IPS-15b (cell line): ENCODE measurements around the gene SEMA5A.

Source experiments
- H3K27me3 ChIP-seq: one replicate; pipeline ENCODE4 v1.6.1; 2013; ENCODE audit warnings: low read length; ENCODE audit not compliant: control insufficient read depth, insufficient read depth
- H3K36me3 ChIP-seq: one replicate; pipeline ENCODE4 v1.6.1; 2013; ENCODE audit warnings: low read length; ENCODE audit not compliant: control insufficient read depth, insufficient read depth
- H3K4me1 ChIP-seq: one replicate; pipeline ENCODE4 v1.6.1; 2013; ENCODE audit warnings: mild to moderate bottlenecking, low read length; ENCODE audit not compliant: control insufficient read depth, insufficient read depth
- H3K4me3 ChIP-seq: one replicate; pipeline ENCODE4 v1.5.1; 2013; ENCODE audit warnings: low read depth, low read length
- H3K9ac ChIP-seq: one replicate; pipeline ENCODE4 v1.6.1; 2013; ENCODE audit warnings: low read depth, mild to moderate bottlenecking, low read length
- H3K9me3 ChIP-seq: one replicate; pipeline ENCODE4 v1.6.1; 2013; ENCODE audit warnings: mild to moderate bottlenecking, low read length; ENCODE audit not compliant: control insufficient read depth, insufficient read depth

SEMA5A gene

GRCh38 chr5:9382522-9382921 is 163.4 kb downstream of the SEMA5A start:
- no peak overlapping the region for H3K9ac ChIP-seq
- H3K4me1 ChIP-seq = no peaks in the 10 kb centered on the region
- H3K9me3 ChIP-seq = no peaks in the 10 kb centered on the region
- H3K4me3 ChIP-seq = no peak overlapping the region
- H3K27me3 ChIP-seq = no peaks in the 10 kb centered on the region
- H3K36me3 ChIP-seq = no peaks in the 10 kb centered on the region

GRCh38 chr5:9381464-9381863 is 164.4 kb downstream of the SEMA5A start:
- Histone ChIP-seq H3K4me3 (no peak overlapping the region), H3K27me3 (no peaks in the 10 kb centered on the region), H3K9ac (no peak overlapping the region), H3K36me3 (no peaks in the 10 kb centered on the region), H3K4me1 (no peaks in the 10 kb centered on the region), H3K9me3 (no peaks in the 10 kb centered on the region)

- H3K9ac ChIP-seq = no peak overlapping the region
- H3K9me3 ChIP-seq = no peaks in the 10 kb centered on the region
- no peaks in the 10 kb centered on the region for H3K27me3 ChIP-seq
- H3K4me3 ChIP-seq = no peak overlapping the region
- no peaks in the 10 kb centered on the region for H3K4me1 ChIP-seq
- no peaks in the 10 kb centered on the region for H3K36me3 ChIP-seq
Observed at GRCh38 chr5:9380109-9380508, 165.8 kb downstream of the SEMA5A start.

DNA sequence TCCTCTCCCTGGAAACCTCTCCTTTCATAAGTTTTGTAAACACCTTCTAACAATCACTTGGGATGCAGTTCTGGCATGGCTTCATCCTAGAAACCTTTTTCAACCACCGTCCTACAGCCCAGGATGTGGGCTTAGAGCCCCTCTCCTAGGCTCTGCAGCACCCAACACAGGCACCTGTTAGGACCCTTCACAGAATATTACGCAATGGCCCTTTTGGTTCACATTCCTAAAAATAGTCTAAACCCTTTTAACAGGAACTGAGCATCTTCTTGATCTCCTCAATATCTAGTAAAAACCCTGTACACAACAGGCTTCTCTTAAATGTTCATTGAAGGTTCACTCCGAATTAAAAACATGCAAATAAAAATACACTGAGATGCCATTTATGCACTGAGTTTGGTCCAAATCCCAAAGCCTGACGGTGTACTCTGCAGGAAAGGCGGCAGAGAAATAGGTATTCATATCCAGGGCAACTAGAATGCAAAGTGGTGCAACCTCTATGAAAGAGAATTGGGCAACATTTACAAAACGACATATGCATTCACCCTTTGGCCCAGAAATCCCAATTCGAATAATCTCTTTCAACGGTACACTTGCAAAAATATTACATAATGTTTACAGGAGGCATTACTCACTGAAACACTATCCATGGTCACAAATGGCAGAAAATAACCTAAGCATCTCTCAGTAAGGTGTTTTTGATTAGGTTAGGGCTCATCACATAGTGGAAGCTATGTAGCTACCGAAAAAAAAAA is 169.3 kb downstream of the SEMA5A start:
- no peak overlapping the region for H3K4me3 ChIP-seq
- H3K4me1 ChIP-seq = no peaks in the 10 kb centered on the region
- H3K9ac ChIP-seq = no peak overlapping the region
- no peaks in the 10 kb centered on the region for H3K27me3 ChIP-seq
- H3K36me3 ChIP-seq = no peaks in the 10 kb centered on the region
- H3K9me3 ChIP-seq = no peaks in the 10 kb centered on the region

DNA sequence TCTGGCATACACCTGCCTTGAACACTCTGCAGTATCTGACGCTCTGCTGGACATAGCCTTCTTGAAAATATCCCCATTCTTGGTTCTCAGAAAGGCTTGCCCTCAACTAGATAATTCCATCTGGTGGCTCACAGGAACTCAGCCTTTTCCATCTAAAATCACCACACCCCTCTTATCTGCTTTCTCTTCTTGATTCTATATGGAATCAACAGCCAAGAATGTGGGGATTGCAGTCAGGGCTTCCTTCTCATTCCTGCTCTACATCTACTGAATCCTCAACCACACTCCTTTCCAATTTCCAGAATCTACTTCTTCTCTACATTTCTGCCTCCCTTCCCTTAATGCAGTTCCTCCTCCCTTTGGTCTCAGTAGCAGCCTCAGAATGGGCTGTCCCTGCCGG is 170.1 kb downstream of the SEMA5A start:
- Histone ChIP-seq H3K9ac (no peak overlapping the region), H3K27me3 (no peaks in the 10 kb centered on the region), H3K9me3 (no peaks in the 10 kb centered on the region), H3K4me1 (no peaks in the 10 kb centered on the region), H3K36me3 (no peaks in the 10 kb centered on the region), H3K4me3 (no peak overlapping the region)

- no peaks in the 10 kb centered on the region for H3K9me3 ChIP-seq
- no peak overlapping the region for H3K4me3 ChIP-seq
- H3K27me3 ChIP-seq = no peaks in the 10 kb centered on the region
- H3K9ac ChIP-seq = no peak overlapping the region
- no peaks in the 10 kb centered on the region for H3K36me3 ChIP-seq
- H3K4me1 ChIP-seq = no peaks in the 10 kb centered on the region
Observed at GRCh38 chr5:9374025-9374424, 171.8 kb downstream of the SEMA5A start.

- Histone ChIP-seq H3K36me3 (no peaks in the 10 kb centered on the region), H3K9me3 (no peaks in the 10 kb centered on the region), H3K27me3 (no peaks in the 10 kb centered on the region), H3K9ac (no peak overlapping the region), H3K4me3 (no peak overlapping the region), H3K4me1 (no peaks in the 10 kb centered on the region)
Observed at GRCh38 chr5:9373571-9373970, 172.3 kb downstream of the SEMA5A start.

GRCh38 chr5:9370256-9370655 is 175.6 kb downstream of the SEMA5A start:
- no peaks in the 10 kb centered on the region for H3K27me3 ChIP-seq
- peaks cover 4% of the 10 kb centered on the region for H3K4me1 ChIP-seq
- no peak overlapping the region for H3K4me3 ChIP-seq
- no peaks in the 10 kb centered on the region for H3K36me3 ChIP-seq
- no peak overlapping the region for H3K9ac ChIP-seq
- H3K9me3 ChIP-seq = no peaks in the 10 kb centered on the region

GRCh38 chr5:9365512-9365911 is 180.4 kb downstream of the SEMA5A start:
- Histone ChIP-seq H3K9ac (no peak overlapping the region), H3K36me3 (no peaks in the 10 kb centered on the region), H3K4me3 (no peak overlapping the region), H3K4me1 (peaks cover 4% of the 10 kb centered on the region), H3K27me3 (no peaks in the 10 kb centered on the region), H3K9me3 (no peaks in the 10 kb centered on the region)

GRCh38 chr5:9363449-9363848 is 182.4 kb downstream of the SEMA5A start:
- Histone ChIP-seq H3K27me3 (no peaks in the 10 kb centered on the region), H3K4me3 (no peak overlapping the region), H3K9ac (no peak overlapping the region), H3K36me3 (no peaks in the 10 kb centered on the region), H3K9me3 (no peaks in the 10 kb centered on the region), H3K4me1 (peaks cover 4% of the 10 kb centered on the region)

DNA sequence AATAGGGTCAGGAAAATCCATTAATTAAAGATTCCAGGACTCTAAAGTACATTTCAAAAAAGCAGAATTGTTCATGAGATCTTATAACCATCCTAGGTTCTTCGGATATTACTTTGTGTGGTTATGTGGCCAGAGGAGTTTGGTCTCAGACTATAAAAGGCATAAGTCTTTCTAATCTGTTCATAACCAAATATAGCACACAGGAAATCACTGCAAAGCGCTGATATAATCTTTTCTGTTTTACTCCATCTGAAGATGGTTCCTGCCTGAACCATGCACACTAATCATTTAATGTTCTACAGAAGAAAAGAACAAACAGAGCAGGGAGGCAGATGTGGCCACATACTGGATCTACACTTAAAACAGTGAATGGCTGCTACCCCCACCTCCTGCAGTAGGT is 182.8 kb downstream of the SEMA5A start:
- Histone ChIP-seq H3K4me3 (no peak overlapping the region), H3K9me3 (no peaks in the 10 kb centered on the region), H3K36me3 (no peaks in the 10 kb centered on the region), H3K27me3 (no peaks in the 10 kb centered on the region), H3K4me1 (peaks cover 4% of the 10 kb centered on the region), H3K9ac (no peak overlapping the region)

GRCh38 chr5:9362600-9362999 is 183.3 kb downstream of the SEMA5A start:
- Histone ChIP-seq H3K4me3 (no peak overlapping the region), H3K27me3 (no peaks in the 10 kb centered on the region), H3K9me3 (no peaks in the 10 kb centered on the region), H3K9ac (no peak overlapping the region), H3K36me3 (no peaks in the 10 kb centered on the region), H3K4me1 (peaks cover 4% of the 10 kb centered on the region)
